SK-N-SH treated with all-trans-retinoic acid at 6 μM for 48 hours (cell line): Measurements from ENCODE around the gene TNKS2.

Experiments used
- ATAC-seq: fragments of 200-7000 bp; cut with Tn5 transposase; 3 replicates; pipeline ENCODE4 v1.9.1; 2020; ENCODE audit warnings: mild to moderate bottlenecking, moderate library complexity
- ARNTL ChIP-seq: fragments of 450-650 bp; formaldehyde crosslinking; IDR thresholded peaks from 2 replicates; pipeline ENCODE4 v1.5.0; 2020; ENCODE audit warnings: low read depth, mild to moderate bottlenecking, moderate library complexity, borderline replicate concordance
- BACH2 ChIP-seq: fragments of 250-450 bp; sonication (Bioruptor Pico); IDR thresholded peaks from 2 replicates; pipeline ENCODE4 v1.9.0; 2021; ENCODE audit warnings: mild to moderate bottlenecking, borderline replicate concordance
- CSDC2 ChIP-seq: fragments of 250-450 bp; sonication (Bioruptor Pico); IDR thresholded peaks from 2 replicates; pipeline ENCODE4 v1.5.0; 2020; ENCODE audit warnings: mild to moderate bottlenecking, moderate library complexity
- ESRRG ChIP-seq: fragments of 250-450 bp; sonication (Bioruptor Pico); IDR thresholded peaks from 2 replicates; pipeline ENCODE4 v1.6.1; 2021; ENCODE audit warnings: mild to moderate bottlenecking
- GLIS3 ChIP-seq: fragments of 250-450 bp; sonication (Bioruptor Pico); IDR thresholded peaks from 2 replicates; pipeline ENCODE4 v1.5.0; 2020; ENCODE audit warnings: mild to moderate bottlenecking, moderate library complexity
- ISL1 ChIP-seq: fragments of 250-450 bp; sonication (Bioruptor Pico); IDR thresholded peaks from 2 replicates; pipeline ENCODE4 v2.1.2; 2022; ENCODE audit warnings: mild to moderate bottlenecking, moderate library complexity
- OSR1 ChIP-seq: fragments of 250-450 bp; sonication (Bioruptor Pico); IDR thresholded peaks from 2 replicates; pipeline ENCODE4 v1.8.0; 2022; ENCODE audit warnings: moderate library complexity, mild to moderate bottlenecking, inconsistent platforms
- PPARA ChIP-seq: fragments of 250-450 bp; sonication (Bioruptor Pico); IDR thresholded peaks from 2 replicates; pipeline ENCODE4 v1.5.0; 2020; ENCODE audit warnings: mild to moderate bottlenecking, borderline replicate concordance
- RARB ChIP-seq: fragments of 250-450 bp; sonication (Bioruptor Pico); IDR thresholded peaks from 2 replicates; pipeline ENCODE4 v1.8.0; 2021; ENCODE audit warnings: mild to moderate bottlenecking, moderate library complexity
- TCF4 ChIP-seq: fragments of 250-450 bp; sonication (Bioruptor Pico); IDR thresholded peaks from 2 replicates; pipeline ENCODE4 v1.8.0; 2021; ENCODE audit warnings: mild to moderate bottlenecking, moderate library complexity, borderline replicate concordance
- TOX ChIP-seq: fragments of 250-450 bp; sonication (Bioruptor Pico); IDR thresholded peaks from 2 replicates; pipeline ENCODE4 v1.8.0; 2021; ENCODE audit warnings: mild to moderate bottlenecking, moderate library complexity, borderline replicate concordance
- ZC3H10 ChIP-seq: fragments of 250-450 bp; sonication (Bioruptor Pico); IDR thresholded peaks from 2 replicates; pipeline ENCODE4 v1.5.1; 2021; ENCODE audit warnings: mild to moderate bottlenecking, moderate library complexity
- ZFP30 ChIP-seq: fragments of 450-650 bp; formaldehyde crosslinking; IDR thresholded peaks from 2 replicates; pipeline ENCODE4 v1.5.0; 2022; ENCODE audit warnings: mild to moderate bottlenecking, moderate library complexity
- ZNF565 ChIP-seq: fragments of 450-650 bp; formaldehyde crosslinking; conservative IDR thresholded peaks from 2 replicates; pipeline ENCODE4 v1.5.0; 2020; ENCODE audit warnings: low read depth, mild to moderate bottlenecking, moderate library complexity
- ZNF70 ChIP-seq: fragments of 450-650 bp; formaldehyde crosslinking; IDR thresholded peaks from 2 replicates; pipeline ENCODE4 v1.5.0; 2020; ENCODE audit warnings: mild to moderate bottlenecking, moderate library complexity
- ZNF8 ChIP-seq: fragments of 450-650 bp; formaldehyde crosslinking; IDR thresholded peaks from 2 replicates; pipeline ENCODE4 v1.5.0; 2020; ENCODE audit warnings: mild to moderate bottlenecking, moderate library complexity
- TF ChIP-seq, protein P1 (sequence below): fragments of 250-450 bp; sonication (Bioruptor Pico); IDR thresholded peaks from 2 replicates; pipeline ENCODE4 v1.8.0; 2020; ENCODE audit warnings: mild to moderate bottlenecking, moderate library complexity, borderline replicate concordance
- TF ChIP-seq, protein P2 (sequence below): fragments of 250-450 bp; sonication (Bioruptor Pico); IDR thresholded peaks from 2 replicates; pipeline ENCODE4 v1.5.1; 2021; ENCODE audit warnings: mild to moderate bottlenecking, moderate library complexity
- TF ChIP-seq, protein P3 (sequence below): fragments of 250-450 bp; sonication (Bioruptor Pico); IDR thresholded peaks from 2 replicates; pipeline ENCODE4 v1.5.0; 2020; ENCODE audit warnings: mild to moderate bottlenecking, moderate library complexity
- TF ChIP-seq, protein P4 (sequence below): fragments of 250-450 bp; sonication (Bioruptor Pico); IDR thresholded peaks from 2 replicates; pipeline ENCODE4 v1.8.0; 2021; ENCODE audit warnings: low read depth, mild to moderate bottlenecking, moderate library complexity, borderline replicate concordance
- TF ChIP-seq, protein P5 (sequence below): fragments of 250-450 bp; sonication (Bioruptor Pico); IDR thresholded peaks from 2 replicates; pipeline ENCODE4 v1.5.1; 2020; ENCODE audit warnings: low read depth, mild to moderate bottlenecking, moderate library complexity

Gene TNKS2

DNA sequence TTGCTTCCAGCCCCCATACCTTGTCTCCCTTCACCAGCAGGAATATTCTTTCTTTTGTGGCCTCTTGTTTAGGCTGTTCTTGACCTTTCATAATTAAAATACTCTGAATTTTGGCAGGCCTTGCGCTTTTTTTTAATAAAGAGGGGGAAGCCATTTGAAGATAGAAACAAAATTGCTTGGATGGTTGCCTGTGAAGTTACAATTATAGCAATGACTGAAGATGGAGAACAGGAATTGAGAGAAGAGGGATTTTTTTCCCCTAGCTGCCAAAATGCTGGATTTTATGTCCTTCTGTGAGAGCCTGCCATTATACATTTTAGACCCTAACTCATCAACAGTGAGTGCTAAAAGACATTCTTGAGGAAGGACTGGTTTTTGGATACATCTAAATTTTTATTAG, 86.3 kb downstream of the TNKS2 start (continued):
- TF ChIP-seq, protein P1, sequence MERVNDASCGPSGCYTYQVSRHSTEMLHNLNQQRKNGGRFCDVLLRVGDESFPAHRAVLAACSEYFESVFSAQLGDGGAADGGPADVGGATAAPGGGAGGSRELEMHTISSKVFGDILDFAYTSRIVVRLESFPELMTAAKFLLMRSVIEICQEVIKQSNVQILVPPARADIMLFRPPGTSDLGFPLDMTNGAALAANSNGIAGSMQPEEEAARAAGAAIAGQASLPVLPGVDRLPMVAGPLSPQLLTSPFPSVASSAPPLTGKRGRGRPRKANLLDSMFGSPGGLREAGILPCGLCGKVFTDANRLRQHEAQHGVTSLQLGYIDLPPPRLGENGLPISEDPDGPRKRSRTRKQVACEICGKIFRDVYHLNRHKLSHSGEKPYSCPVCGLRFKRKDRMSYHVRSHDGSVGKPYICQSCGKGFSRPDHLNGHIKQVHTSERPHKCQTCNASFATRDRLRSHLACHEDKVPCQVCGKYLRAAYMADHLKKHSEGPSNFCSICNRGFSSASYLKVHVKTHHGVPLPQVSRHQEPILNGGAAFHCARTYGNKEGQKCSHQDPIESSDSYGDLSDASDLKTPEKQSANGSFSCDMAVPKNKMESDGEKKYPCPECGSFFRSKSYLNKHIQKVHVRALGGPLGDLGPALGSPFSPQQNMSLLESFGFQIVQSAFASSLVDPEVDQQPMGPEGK (CRISPR knock-in tag) = no peak
- TF ChIP-seq ARNTL (CRISPR knock-in tag) = no peak

DNA sequence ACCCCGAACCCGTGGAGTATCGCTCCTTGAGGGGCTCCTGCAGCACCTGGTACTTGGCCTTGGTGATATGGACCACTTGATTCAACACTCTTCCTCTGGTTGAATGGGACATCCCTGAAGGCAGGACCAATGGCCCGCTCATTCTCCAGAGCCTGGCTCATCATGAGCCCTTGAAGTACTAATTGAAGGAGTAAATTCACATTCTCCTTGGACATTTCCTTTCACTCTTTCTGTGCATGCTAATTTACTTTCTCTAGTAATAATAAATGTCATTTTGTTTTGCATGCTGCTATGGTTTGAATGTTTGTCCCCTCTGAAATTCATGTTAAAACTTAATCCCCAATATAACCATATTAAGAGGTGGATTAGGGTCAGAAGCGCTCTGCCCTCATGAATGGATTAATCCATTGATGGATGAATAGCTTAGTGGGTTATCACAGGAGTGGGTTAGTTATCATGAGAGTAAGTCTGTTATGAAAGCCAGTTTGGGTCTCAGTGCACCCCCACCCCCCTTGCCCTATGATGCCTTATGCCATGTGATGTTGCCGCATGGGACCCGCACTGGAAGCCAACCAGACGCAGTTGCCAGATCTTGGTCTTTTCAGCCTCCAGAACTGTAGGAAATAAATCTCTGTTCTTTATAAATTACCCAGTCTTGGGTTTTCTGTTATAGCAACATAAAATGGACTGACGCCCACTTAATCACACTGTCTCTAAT, 87.3 kb downstream of the TNKS2 start:
- TF ChIP-seq, protein P2, sequence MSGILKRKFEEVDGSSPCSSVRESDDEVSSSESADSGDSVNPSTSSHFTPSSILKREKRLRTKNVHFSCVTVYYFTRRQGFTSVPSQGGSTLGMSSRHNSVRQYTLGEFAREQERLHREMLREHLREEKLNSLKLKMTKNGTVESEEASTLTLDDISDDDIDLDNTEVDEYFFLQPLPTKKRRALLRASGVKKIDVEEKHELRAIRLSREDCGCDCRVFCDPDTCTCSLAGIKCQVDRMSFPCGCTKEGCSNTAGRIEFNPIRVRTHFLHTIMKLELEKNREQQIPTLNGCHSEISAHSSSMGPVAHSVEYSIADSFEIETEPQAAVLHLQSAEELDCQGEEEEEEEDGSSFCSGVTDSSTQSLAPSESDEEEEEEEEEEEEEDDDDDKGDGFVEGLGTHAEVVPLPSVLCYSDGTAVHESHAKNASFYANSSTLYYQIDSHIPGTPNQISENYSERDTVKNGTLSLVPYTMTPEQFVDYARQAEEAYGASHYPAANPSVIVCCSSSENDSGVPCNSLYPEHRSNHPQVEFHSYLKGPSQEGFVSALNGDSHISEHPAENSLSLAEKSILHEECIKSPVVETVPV (CRISPR knock-in tag) = no peak
- TF ChIP-seq ESRRG (CRISPR knock-in tag) (no peak), ARNTL (CRISPR knock-in tag) (no peak), ZNF565 (no peak), ZC3H10 (no peak), ZNF8 (CRISPR knock-in tag) (no peak), ISL1 (CRISPR knock-in tag) (no peak)
- TF ChIP-seq, protein P1 (CRISPR knock-in tag) = no peak

DNA sequence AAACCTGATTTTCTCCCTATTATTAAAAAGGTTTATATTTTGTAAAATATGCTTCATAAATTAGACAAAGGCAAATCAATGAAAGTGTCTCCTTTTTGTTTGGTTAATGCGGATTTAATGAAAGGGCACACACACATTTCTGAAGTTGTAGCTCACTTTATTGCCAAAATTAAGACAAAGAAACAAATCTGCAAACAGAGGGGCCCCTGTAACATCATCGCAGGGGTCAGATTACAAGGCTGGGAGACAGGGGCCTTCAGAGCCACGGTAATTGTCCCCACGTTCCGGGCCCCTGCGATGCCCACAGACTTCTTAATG, 88.7 kb downstream of the TNKS2 start:
- TF ChIP-seq ZC3H10 (no peak), ISL1 (CRISPR knock-in tag) (no peak), OSR1 (CRISPR knock-in tag) (no peak), ZNF565 (no peak), ESRRG (CRISPR knock-in tag) (no peak), TCF4 (CRISPR knock-in tag) (no peak), CSDC2 (no peak), ZFP30 (CRISPR knock-in tag) (no peak), BACH2 (no peak), ZNF8 (CRISPR knock-in tag) (no peak), TOX (CRISPR knock-in tag) (no peak), RARB (CRISPR knock-in tag) (no peak), GLIS3 (no peak), ZNF70 (CRISPR knock-in tag) (no peak), PPARA (CRISPR knock-in tag) (no peak)
- TF ChIP-seq, protein P1 (CRISPR knock-in tag) = no peak
- TF ChIP-seq, protein P3, sequence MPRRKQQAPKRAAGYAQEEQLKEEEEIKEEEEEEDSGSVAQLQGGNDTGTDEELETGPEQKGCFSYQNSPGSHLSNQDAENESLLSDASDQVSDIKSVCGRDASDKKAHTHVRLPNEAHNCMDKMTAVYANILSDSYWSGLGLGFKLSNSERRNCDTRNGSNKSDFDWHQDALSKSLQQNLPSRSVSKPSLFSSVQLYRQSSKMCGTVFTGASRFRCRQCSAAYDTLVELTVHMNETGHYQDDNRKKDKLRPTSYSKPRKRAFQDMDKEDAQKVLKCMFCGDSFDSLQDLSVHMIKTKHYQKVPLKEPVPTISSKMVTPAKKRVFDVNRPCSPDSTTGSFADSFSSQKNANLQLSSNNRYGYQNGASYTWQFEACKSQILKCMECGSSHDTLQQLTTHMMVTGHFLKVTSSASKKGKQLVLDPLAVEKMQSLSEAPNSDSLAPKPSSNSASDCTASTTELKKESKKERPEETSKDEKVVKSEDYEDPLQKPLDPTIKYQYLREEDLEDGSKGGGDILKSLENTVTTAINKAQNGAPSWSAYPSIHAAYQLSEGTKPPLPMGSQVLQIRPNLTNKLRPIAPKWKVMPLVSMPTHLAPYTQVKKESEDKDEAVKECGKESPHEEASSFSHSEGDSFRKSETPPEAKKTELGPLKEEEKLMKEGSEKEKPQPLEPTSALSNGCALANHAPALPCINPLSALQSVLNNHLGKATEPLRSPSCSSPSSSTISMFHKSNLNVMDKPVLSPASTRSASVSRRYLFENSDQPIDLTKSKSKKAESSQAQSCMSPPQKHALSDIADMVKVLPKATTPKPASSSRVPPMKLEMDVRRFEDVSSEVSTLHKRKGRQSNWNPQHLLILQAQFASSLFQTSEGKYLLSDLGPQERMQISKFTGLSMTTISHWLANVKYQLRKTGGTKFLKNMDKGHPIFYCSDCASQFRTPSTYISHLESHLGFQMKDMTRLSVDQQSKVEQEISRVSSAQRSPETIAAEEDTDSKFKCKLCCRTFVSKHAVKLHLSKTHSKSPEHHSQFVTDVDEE (CRISPR knock-in tag) = no peak
- TF ChIP-seq, protein P4, sequence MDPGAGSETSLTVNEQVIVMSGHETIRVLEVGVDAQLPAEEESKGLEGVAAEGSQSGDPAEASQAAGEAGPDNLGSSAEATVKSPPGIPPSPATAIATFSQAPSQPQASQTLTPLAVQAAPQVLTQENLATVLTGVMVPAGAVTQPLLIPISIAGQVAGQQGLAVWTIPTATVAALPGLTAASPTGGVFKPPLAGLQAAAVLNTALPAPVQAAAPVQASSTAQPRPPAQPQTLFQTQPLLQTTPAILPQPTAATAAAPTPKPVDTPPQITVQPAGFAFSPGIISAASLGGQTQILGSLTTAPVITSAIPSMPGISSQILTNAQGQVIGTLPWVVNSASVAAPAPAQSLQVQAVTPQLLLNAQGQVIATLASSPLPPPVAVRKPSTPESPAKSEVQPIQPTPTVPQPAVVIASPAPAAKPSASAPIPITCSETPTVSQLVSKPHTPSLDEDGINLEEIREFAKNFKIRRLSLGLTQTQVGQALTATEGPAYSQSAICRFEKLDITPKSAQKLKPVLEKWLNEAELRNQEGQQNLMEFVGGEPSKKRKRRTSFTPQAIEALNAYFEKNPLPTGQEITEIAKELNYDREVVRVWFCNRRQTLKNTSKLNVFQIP = no peak
- TF ChIP-seq, protein P2 (CRISPR knock-in tag) = no peak
- TF ChIP-seq, protein P5, sequence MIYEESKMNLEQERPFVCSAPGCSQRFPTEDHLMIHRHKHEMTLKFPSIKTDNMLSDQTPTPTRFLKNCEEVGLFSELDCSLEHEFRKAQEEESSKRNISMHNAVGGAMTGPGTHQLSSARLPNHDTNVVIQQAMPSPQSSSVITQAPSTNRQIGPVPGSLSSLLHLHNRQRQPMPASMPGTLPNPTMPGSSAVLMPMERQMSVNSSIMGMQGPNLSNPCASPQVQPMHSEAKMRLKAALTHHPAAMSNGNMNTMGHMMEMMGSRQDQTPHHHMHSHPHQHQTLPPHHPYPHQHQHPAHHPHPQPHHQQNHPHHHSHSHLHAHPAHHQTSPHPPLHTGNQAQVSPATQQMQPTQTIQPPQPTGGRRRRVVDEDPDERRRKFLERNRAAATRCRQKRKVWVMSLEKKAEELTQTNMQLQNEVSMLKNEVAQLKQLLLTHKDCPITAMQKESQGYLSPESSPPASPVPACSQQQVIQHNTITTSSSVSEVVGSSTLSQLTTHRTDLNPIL = no peak
- no peak for ATAC-seq

More for the DNA sequence above, 87.3 kb downstream of the TNKS2 start:
- no peak for ATAC-seq
